Measurements from ENCODE around the gene KLHDC2. TPM values are rescaled to one million over a fixed set of nuclear protein-coding genes. Genes with fewer than 3 reads are reported as not detected.

The KLHDC2 gene
- total RNA-seq, 1 experiment from 2014 or later, result 26.4 TPM

- Histone ChIP-seq H3K27me3 (ENCODE audit: insufficient read depth, low read length) (no peaks in the 10 kb centered on the region), H3K9me3 (ENCODE audit: control insufficient read depth in 1 of 2, insufficient read depth in 1 of 2, low read depth in 1 of 2, low read length in 2 of 2) (peaks cover 5 to 6% of the 10 kb centered on the region in 2 experiments; a peak in 2 of 4 replicates), H3K4me1 (ENCODE audit: control insufficient read depth in 1 of 2, insufficient read depth in 2 of 2, low read length in 2 of 2) (no peaks in the 10 kb centered on the region), H3K9me2 (ENCODE audit: insufficient read depth) (no peaks in the 10 kb centered on the region), H3K4me3 (replicated peaks in 1 of 2; ENCODE audit: low read depth in 1 of 2, low read length in 2 of 2) (no peak overlapping the region), H3K36me3 (ENCODE audit: control insufficient read depth in 1 of 2, insufficient read depth in 2 of 2, low read length in 2 of 2) (peaks cover 45 to 52% of the 10 kb centered on the region in 2 experiments), H3K4me2 (ENCODE audit: low read length) (no peak overlapping the region), H3K27ac (ENCODE audit: low read depth, low read length) (no peak overlapping the region), H3K79me2 (ENCODE audit: insufficient read depth, low read length) (no peaks in the 10 kb centered on the region; the same call in 1 of the 2 replicates), H3K9ac (ENCODE audit: low read length) (no peak overlapping the region), H2AFZ (ENCODE audit: low read depth, low read length, poor library complexity, severe bottlenecking) (no peak overlapping the region), H4K20me1 (ENCODE audit: insufficient read depth) (no peaks in the 10 kb centered on the region)
- TF ChIP-seq EGR1 (IDR thresholded peaks at IDR 0.05; ENCODE audit: low read depth) (no peak), CBX3 (IDR thresholded peaks at IDR 0.05; ENCODE audit: low read depth) (no peak), JUND (IDR thresholded peaks at IDR 0.05) (no peak), EZH2 (IDR thresholded peaks at IDR 0.05) (no peak), CEBPB (IDR thresholded peaks at IDR 0.05; ENCODE audit: low read depth) (no peak), MAX (IDR thresholded peaks at IDR 0.05) (no peak), EZH2phosphoT487 (IDR thresholded peaks at IDR 0.05; ENCODE audit: borderline replicate concordance) (no peak), TCF7L2 (IDR thresholded peaks at IDR 0.05; ENCODE audit: borderline replicate concordance, extremely low read depth, insufficient read depth, insufficient read length) (no peak), SRF (IDR thresholded peaks at IDR 0.05; ENCODE audit: low read depth) (no peak)
- ChIA-PET CTCF (no interaction called here), RAD21 (ENCODE audit: low non-redundant PET in 1 of 2, low total read pairs in 2 of 2, uncharacterized antibody in 2 of 2, unreplicated experiment in 2 of 2) (no interaction called here), POLR2A (no interaction called here)
- BruUV-seq (replicated peaks), result no TSS peak
- no peak for ATAC-seq
- no peak for DNase-seq (ENCODE audit: low read depth, low spot score)
- intact Hi-C loops (cut with micrococcal nuclease), result no loop called here
Observed at GRCh38 chr14:49820176-49820575, 52.2 kb downstream of the KLHDC2 start.

- H3K9me3 ChIP-seq (ENCODE audit: control insufficient read depth in 1 of 2, insufficient read depth in 1 of 2, low read depth in 1 of 2, low read length in 2 of 2), result no peaks in the 10 kb centered on the region
- no peak overlapping the region for H3K9ac ChIP-seq (ENCODE audit: low read length)
- H3K79me2 ChIP-seq (ENCODE audit: insufficient read depth, low read length), result peaks cover 18% of the 10 kb centered on the region
- ChIA-PET POLR2A (no interaction called here), RAD21 (ENCODE audit: low non-redundant PET in 1 of 2, low total read pairs in 2 of 2, uncharacterized antibody in 2 of 2, unreplicated experiment in 2 of 2) (interaction anchor here in 1 of 2 experiments (0.7 kb wide), 1 partner anchor 61 kb away, joined by 3 read pairs; no protein-coding TSS in a partner anchor), CTCF (interaction anchor here (3.1 kb wide), 1 partner anchor 194 kb away, joined by 17 read pairs; the partner anchor contains the start of gene DNAAF2)
- intact Hi-C loops (cut with micrococcal nuclease), result no loop called here
- ATAC-seq (no peak), DNase-seq (ENCODE audit: low read depth, low spot score) (no peak)
- H3K36me3 ChIP-seq (ENCODE audit: control insufficient read depth in 1 of 2, insufficient read depth in 2 of 2, low read length in 2 of 2), result peaks cover 60 to 61% of the 10 kb centered on the region in 2 experiments
- no peak overlapping the region for H2AFZ ChIP-seq (ENCODE audit: low read depth, low read length, poor library complexity, severe bottlenecking)
- no TSS peak for BruUV-seq (replicated peaks)
- H3K4me3 ChIP-seq (replicated peaks in 1 of 2; ENCODE audit: low read depth in 1 of 2, low read length in 2 of 2), result no peak overlapping the region
- H3K27ac ChIP-seq (ENCODE audit: low read depth, low read length), result no peak overlapping the region
- TF ChIP-seq SIN3A (IDR thresholded peaks at IDR 0.05; ENCODE audit: low read depth) (no peak), CBX3 (IDR thresholded peaks at IDR 0.05; ENCODE audit: low read depth) (no peak)
- TF ChIP-seq, protein P1, sequence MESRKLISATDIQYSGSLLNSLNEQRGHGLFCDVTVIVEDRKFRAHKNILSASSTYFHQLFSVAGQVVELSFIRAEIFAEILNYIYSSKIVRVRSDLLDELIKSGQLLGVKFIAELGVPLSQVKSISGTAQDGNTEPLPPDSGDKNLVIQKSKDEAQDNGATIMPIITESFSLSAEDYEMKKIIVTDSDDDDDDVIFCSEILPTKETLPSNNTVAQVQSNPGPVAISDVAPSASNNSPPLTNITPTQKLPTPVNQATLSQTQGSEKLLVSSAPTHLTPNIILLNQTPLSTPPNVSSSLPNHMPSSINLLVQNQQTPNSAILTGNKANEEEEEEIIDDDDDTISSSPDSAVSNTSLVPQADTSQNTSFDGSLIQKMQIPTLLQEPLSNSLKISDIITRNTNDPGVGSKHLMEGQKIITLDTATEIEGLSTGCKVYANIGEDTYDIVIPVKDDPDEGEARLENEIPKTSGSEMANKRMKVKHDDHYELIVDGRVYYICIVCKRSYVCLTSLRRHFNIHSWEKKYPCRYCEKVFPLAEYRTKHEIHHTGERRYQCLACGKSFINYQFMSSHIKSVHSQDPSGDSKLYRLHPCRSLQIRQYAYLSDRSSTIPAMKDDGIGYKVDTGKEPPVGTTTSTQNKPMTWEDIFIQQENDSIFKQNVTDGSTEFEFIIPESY (IDR thresholded peaks at IDR 0.05; ENCODE audit: extremely low read depth, insufficient replicate concordance, low read length), result no peak
- H4K20me1 ChIP-seq (ENCODE audit: insufficient read depth), result peaks cover 7% of the 10 kb centered on the region; the same call in 1 of the 2 replicates
- H3K9me2 ChIP-seq (ENCODE audit: insufficient read depth), result no peaks in the 10 kb centered on the region
- no peaks in the 10 kb centered on the region for H3K4me1 ChIP-seq (ENCODE audit: control insufficient read depth in 1 of 2, insufficient read depth in 2 of 2, low read length in 2 of 2)
- H3K4me2 ChIP-seq (ENCODE audit: low read length), result no peak overlapping the region
- no peaks in the 10 kb centered on the region for H3K27me3 ChIP-seq (ENCODE audit: insufficient read depth, low read length)
Observed at GRCh38 chr14:49828640-49829039, 60.7 kb downstream of the KLHDC2 start.

Measured in HCT116 (cell line).